HPDE6-E6E7 (cell line): Measurements from ENCODE around the gene PGA4.

Experiments
- DNase-seq: peaks from one replicate; pipeline ENCODE4 v3.0.0; 2011; ENCODE audit warnings: missing footprints; ENCODE audit errors: extremely low spot score

PGA4 gene

DNA sequence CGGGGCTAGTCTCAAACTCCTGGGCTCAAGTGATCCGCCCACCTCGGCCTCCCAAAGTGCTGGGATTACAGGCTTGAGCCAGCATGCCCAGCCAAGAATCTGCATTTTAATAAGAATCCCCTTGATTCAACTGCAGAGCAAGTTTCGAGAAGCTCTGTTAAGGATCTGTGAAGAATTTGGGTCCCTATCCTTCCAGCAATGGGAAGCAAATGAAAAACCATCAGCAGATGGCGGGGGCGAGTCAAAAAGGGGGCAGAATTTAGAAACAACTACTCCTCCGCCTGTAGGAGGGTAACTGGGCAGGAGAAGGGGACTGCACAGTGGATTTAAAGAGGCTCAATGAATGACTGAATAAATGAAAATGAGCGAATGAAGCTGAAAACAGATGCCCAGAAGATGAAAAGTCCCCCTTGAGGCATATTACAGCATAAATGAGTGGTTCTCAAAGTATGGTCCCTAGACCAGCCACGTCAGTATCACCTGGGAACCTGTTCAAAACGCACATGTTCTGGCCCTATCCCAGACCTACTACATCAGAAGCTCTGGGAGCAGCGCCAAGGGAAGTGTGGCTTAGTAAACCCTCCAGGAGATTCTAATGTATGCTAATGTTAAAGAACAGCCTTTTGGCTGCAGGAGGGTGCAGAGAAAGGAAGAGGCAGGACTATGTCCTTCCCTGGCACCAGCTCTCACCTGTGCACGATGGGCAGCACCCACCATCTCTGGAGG, 58.0 kb downstream of the PGA4 start:
- DNase-seq, result peak; percentile 41

GRCh38 chr11:61280883-61281580, 58.9 kb downstream of the PGA4 start:
- DNase-seq, result no peak
